Measurements from ENCODE around the gene MTMR11. TPM values are rescaled to one million over a fixed set of nuclear protein-coding genes. Genes with fewer than 3 reads are reported as not detected.

MTMR11 gene
- total RNA-seq (2013; cell fraction: nucleolus; rRNA removed), result 2.2 and 3.4 TPM in 2 replicates
- 0.51 and 0.71 TPM in 2 replicates for total RNA-seq (2014; rRNA removed)
- 0.51 and 0.58 TPM in 2 replicates for total RNA-seq (2014; rRNA removed; fragmentation: Illumina TruSeq; extraction: Trizol)
- 0.45 and 1.1 TPM in 2 replicates for total RNA-seq (2021)
- polyA plus RNA-seq (2011; ENCODE audit: low read depth), result 0.14 TPM
- 0.46 and 0.52 TPM in 2 replicates for polyA plus RNA-seq (2011; rRNA removed)
- 0.17 and 0.70 TPM in 2 replicates for polyA plus RNA-seq (2011; cell fraction: cytosol; rRNA removed)
- 2.7 and 3.2 TPM in 2 replicates for polyA plus RNA-seq (2011; cell fraction: nucleus; rRNA removed)
- 0.35 and 0.39 TPM in 2 replicates for polyA plus RNA-seq (2012)
- polyA plus RNA-seq (2014; fragmentation: Illumina TruSeq; extraction: Trizol), result 0.97 and 1.5 TPM in 2 replicates
- polyA plus RNA-seq (2014; fragmentation: Nextera tagmentation; extraction: Ambion mirVana), result under 1 TPM; 0.35 to 0.84 TPM
- polyA plus RNA-seq (2014; rRNA removed), result 0.95 and 1.1 TPM in 2 replicates
- under 1 TPM; 0.70 to 0.77 TPM for polyA plus RNA-seq (2016; fragmentation: Nextera tagmentation; extraction: Ambion mirVana)
- 0.51 and 0.57 TPM in 2 replicates for polyA minus RNA-seq (2011; rRNA and poly(A)+ RNA removed)
- polyA minus RNA-seq (2011; cell fraction: cytosol; rRNA and poly(A)+ RNA removed), result not detected in 2 replicates
- 1.1 and 1.3 TPM in 2 replicates for polyA minus RNA-seq (2011; cell fraction: nucleus; rRNA and poly(A)+ RNA removed)
- Bru-seq, nascent RNA, result percentile 33 among the genes with signal in this experiment
- BruChase-seq, experiment 1, labeled RNA remaining after a 6-hour chase, result percentile 55 among the genes with signal in this experiment
- percentile 49 among the genes with signal in this experiment for BruChase-seq, experiment 2, labeled RNA remaining after a 2-hour chase
- long read RNA-seq, experiment 1, result 0 reads
- long read RNA-seq, experiment 2, result 0 reads

- Histone ChIP-seq H3K27ac (ENCODE audit: control insufficient read depth, insufficient read depth) (no peak within 1 kb of the TSS; the same call in 1 of the 2 replicates), H3K36me3 (ENCODE audit: control insufficient read depth in 2 of 2, insufficient read depth in 2 of 2, low read length in 1 of 2) (no peaks in the 10 kb centered on the region), H3K4me1 (ENCODE audit: control insufficient read depth, insufficient read depth, low read length) (peaks cover 20% of the 10 kb centered on the region), H3K9me3 (replicated peaks; ENCODE audit: control insufficient read depth, insufficient read depth, low read length) (no peaks in the 10 kb centered on the region), H3K4me2 (ENCODE audit: control insufficient read depth, insufficient read depth) (peak within 1 kb of the TSS; percentile 62), H3K9ac (ENCODE audit: control insufficient read depth, insufficient read depth, low read length) (peak within 1 kb of the TSS; percentile 25; the same call in 1 of the 2 replicates), H2AFZ (ENCODE audit: control insufficient read depth, low read depth, low read length) (peak within 1 kb of the TSS; percentile 30; the same call in 1 of the 2 replicates), H3K79me2 (ENCODE audit: control insufficient read depth, insufficient read depth, low read length) (no peaks in the 10 kb centered on the region), H3K27me3 (replicated peaks in 1 of 2; ENCODE audit: control insufficient read depth in 2 of 2, insufficient read depth in 2 of 2, low read length in 1 of 2) (no peaks in the 10 kb centered on the region), H3K4me3 (no peak within 1 kb of the TSS), H4K20me1 (ENCODE audit: control insufficient read depth, insufficient read depth) (no peaks in the 10 kb centered on the region)
- TF ChIP-seq RCOR1 (conservative IDR thresholded peaks at IDR 0.05; ENCODE audit: low read depth, low read length) (no peak), YY1 (IDR thresholded peaks at IDR 0.05; ENCODE audit: low read depth, low read length) (no peak), ZBTB4 (CRISPR knock-in tag; IDR thresholded peaks at IDR 0.05) (no peak)
- POLR2A ChIA-PET, result interaction anchor here (4.0 kb wide), 1 partner anchor 7 kb away, joined by 26 read pairs; no protein-coding TSS in a partner anchor
- WGBS (ENCODE audit: insufficient coverage, insufficient replicate concordance, low lambda C conversion rate, missing lambda C conversion rate), result 63% methylated on average over 18 of the region's 18 CpGs
- intact Hi-C loops (cut with micrococcal nuclease; ENCODE audit: unreplicated experiment), result no loop called here
- in situ Hi-C loops (cut with MboI), result no loop called here
- no peak for FAIRE-seq
- RAD21 ChIA-PET (ENCODE audit: unreplicated experiment), result no interaction called here
- SMC1A ChIA-PET (ENCODE audit: uncharacterized antibody, unreplicated experiment), result interaction anchor here (2.6 kb wide), 1 partner anchor 7 kb away, joined by 14 read pairs; no protein-coding TSS in a partner anchor
- BruUV-seq (replicated peaks), result no TSS peak
- no peak for DNase-seq (ENCODE audit: low read depth, low spot score)
- CTCF ChIA-PET, result interaction anchor here (0.6 to 2.0 kb wide), 2 partner anchors 8 to 137 kb away, joined by 3 to 5 read pairs; partner anchors contain the start of gene SF3B4
- ATAC-seq, result peak; percentile 25; the same call in 1 of the 3 replicates
Observed at GRCh38 chr1:149936170-149936991, at the start of gene MTMR11. TSS of gene MTMR11 (minus strand) at chr1:149936879. CDS start at chr1:149936647, 232 bp downstream.

Data from GM12878 (cell line).